ENCODE data around the gene TMEM200A. TPM values are rescaled to one million over a fixed set of nuclear protein-coding genes. Genes with fewer than 3 reads are reported as not detected.

TMEM200A gene
- total RNA-seq, 1 experiment from 2014 or later = 22.9 TPM

DNA sequence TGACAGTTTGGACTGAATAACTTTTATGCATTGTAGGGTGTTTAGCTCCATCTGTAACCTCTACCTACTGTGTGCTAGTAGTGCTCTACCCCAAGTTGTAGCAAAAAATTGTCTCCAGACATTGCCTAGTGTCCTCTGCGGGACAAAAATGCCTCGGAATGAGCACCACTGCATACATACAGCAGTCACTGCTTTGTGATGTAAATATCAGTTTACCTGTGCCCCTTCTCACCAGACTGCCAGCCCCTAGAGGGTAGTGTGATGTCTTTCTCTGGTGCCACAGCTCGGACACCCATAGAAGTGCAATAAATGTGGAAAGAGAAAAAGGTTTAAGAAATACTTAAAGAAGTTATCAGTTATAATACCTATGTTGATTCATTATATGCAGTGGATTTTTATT is 25.1 kb downstream of the TMEM200A start:
- Histone ChIP-seq H3K9ac (ENCODE audit: low read length) (no peak overlapping the region), H2AFZ (ENCODE audit: low read depth, low read length, poor library complexity, severe bottlenecking) (no peak overlapping the region), H3K4me2 (ENCODE audit: low read length) (no peak overlapping the region), H3K4me3 (replicated peaks in 1 of 2; ENCODE audit: low read depth in 1 of 2, low read length in 2 of 2) (no peak overlapping the region), H3K27ac (ENCODE audit: low read depth, low read length) (no peak overlapping the region), H4K20me1 (ENCODE audit: insufficient read depth) (no peaks in the 10 kb centered on the region), H3K9me3 (ENCODE audit: control insufficient read depth in 1 of 2, insufficient read depth in 1 of 2, low read depth in 1 of 2, low read length in 2 of 2) (no peaks in the 10 kb centered on the region), H3K9me2 (ENCODE audit: insufficient read depth) (no peaks in the 10 kb centered on the region), H3K4me1 (ENCODE audit: control insufficient read depth in 1 of 2, insufficient read depth in 2 of 2, low read length in 2 of 2) (no peaks in the 10 kb centered on the region), H3K79me2 (ENCODE audit: insufficient read depth, low read length) (no peaks in the 10 kb centered on the region; the same call in 1 of the 2 replicates), H3K36me3 (ENCODE audit: control insufficient read depth in 1 of 2, insufficient read depth in 2 of 2, low read length in 2 of 2) (no peaks in the 10 kb centered on the region), H3K27me3 (ENCODE audit: insufficient read depth, low read length) (no peaks in the 10 kb centered on the region)
- BruUV-seq (replicated peaks) = no TSS peak
- ATAC-seq (no peak), DNase-seq (ENCODE audit: low read depth, low spot score) (no peak)
- RAD21 ChIA-PET (ENCODE audit: low non-redundant PET in 1 of 2, low total read pairs in 2 of 2, uncharacterized antibody in 2 of 2, unreplicated experiment in 2 of 2) = no interaction called here
- TF ChIP-seq TCF7L2 (IDR thresholded peaks at IDR 0.05; ENCODE audit: borderline replicate concordance, extremely low read depth, insufficient read depth, insufficient read length) (no peak), CBX3 (IDR thresholded peaks at IDR 0.05; ENCODE audit: low read depth) (no peak), JUND (IDR thresholded peaks at IDR 0.05) (no peak), SIN3A (IDR thresholded peaks at IDR 0.05; ENCODE audit: low read depth) (no peak), POLR2AphosphoS5 (IDR thresholded peaks at IDR 0.05; ENCODE audit: low read depth, low read length) (no peak), ZBTB33 (IDR thresholded peaks at IDR 0.05; ENCODE audit: extremely low read depth, insufficient replicate concordance, low read length) (no peak), EGR1 (IDR thresholded peaks at IDR 0.05; ENCODE audit: low read depth) (no peak), CEBPB (IDR thresholded peaks at IDR 0.05; ENCODE audit: low read depth) (no peak), EZH2 (IDR thresholded peaks at IDR 0.05) (no peak), ZFX (IDR thresholded peaks at IDR 0.05) (no peak), ZNF274 (IDR thresholded peaks at IDR 0.05; ENCODE audit: low read depth, low read length) (no peak), EZH2phosphoT487 (IDR thresholded peaks at IDR 0.05; ENCODE audit: borderline replicate concordance) (no peak)
- TF ChIP-seq, protein P1, sequence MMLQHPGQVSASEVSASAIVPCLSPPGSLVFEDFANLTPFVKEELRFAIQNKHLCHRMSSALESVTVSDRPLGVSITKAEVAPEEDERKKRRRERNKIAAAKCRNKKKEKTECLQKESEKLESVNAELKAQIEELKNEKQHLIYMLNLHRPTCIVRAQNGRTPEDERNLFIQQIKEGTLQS (IDR thresholded peaks at IDR 0.05) = no peak
- TF ChIP-seq, protein P2, sequence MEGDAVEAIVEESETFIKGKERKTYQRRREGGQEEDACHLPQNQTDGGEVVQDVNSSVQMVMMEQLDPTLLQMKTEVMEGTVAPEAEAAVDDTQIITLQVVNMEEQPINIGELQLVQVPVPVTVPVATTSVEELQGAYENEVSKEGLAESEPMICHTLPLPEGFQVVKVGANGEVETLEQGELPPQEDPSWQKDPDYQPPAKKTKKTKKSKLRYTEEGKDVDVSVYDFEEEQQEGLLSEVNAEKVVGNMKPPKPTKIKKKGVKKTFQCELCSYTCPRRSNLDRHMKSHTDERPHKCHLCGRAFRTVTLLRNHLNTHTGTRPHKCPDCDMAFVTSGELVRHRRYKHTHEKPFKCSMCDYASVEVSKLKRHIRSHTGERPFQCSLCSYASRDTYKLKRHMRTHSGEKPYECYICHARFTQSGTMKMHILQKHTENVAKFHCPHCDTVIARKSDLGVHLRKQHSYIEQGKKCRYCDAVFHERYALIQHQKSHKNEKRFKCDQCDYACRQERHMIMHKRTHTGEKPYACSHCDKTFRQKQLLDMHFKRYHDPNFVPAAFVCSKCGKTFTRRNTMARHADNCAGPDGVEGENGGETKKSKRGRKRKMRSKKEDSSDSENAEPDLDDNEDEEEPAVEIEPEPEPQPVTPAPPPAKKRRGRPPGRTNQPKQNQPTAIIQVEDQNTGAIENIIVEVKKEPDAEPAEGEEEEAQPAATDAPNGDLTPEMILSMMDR (IDR thresholded peaks at IDR 0.05 in 2 of 3, conservative IDR thresholded peaks at IDR 0.05 in 1 of 3; ENCODE audit: borderline replicate concordance in 1 of 3, insufficient read depth in 1 of 3, low read depth in 2 of 3, low read length in 2 of 3) = no peak
- TF ChIP-seq, protein P3, sequence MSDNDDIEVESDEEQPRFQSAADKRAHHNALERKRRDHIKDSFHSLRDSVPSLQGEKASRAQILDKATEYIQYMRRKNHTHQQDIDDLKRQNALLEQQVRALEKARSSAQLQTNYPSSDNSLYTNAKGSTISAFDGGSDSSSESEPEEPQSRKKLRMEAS (IDR thresholded peaks at IDR 0.05) = no peak
- CTCF ChIA-PET = no interaction called here
- POLR2A ChIA-PET = no interaction called here
- intact Hi-C loops (cut with micrococcal nuclease) = no loop called here
